ENCODE measurements around the gene TJP2.
A peak's percentile ranks its signal among the peaks of the same experiment; 100 is the strongest.

TJP2 gene

GRCh38 chr9:69190086-69190862 lies 16.2 kb downstream of the TJP2 start:
- no peak for DNase-seq

GRCh38 chr9:69190863-69191181 lies 16.7 kb downstream of the TJP2 start:
- DNase-seq, result peak in 2 of 51 donors; percentile 39 to 44

GRCh38 chr9:69191231-69191630 lies 17.2 kb downstream of the TJP2 start:
- no peak for DNase-seq

- peak in 1 of 51 donors; percentile 13 for DNase-seq
Observed at GRCh38 chr9:69192214-69192613, 18.1 kb downstream of the TJP2 start.

- DNase-seq, result no peak
Observed at GRCh38 chr9:69193685-69194032, 19.6 kb downstream of the TJP2 start.

GRCh38 chr9:69194702-69195418 lies 20.8 kb downstream of the TJP2 start:
- no peak for DNase-seq

- peak in 31 of 51 donors; percentile 8 to 82 (median 39) for DNase-seq
Observed at GRCh38 chr9:69195668-69196067, 21.6 kb downstream of the TJP2 start.

- no peak for DNase-seq
Observed at GRCh38 chr9:69197687-69198086, 23.6 kb downstream of the TJP2 start.

GRCh38 chr9:69198521-69199220 lies 24.6 kb downstream of the TJP2 start:
- peak in 4 of 51 donors; percentile 10 to 41 (median 20) for DNase-seq

- peak in 3 of 51 donors; percentile 6 to 39 (median 29) for DNase-seq
Observed at GRCh38 chr9:69199769-69200470, 25.8 kb downstream of the TJP2 start.

- no peak for DNase-seq
Observed at GRCh38 chr9:69202556-69202955, 28.5 kb downstream of the TJP2 start.

GRCh38 chr9:69204326-69204725 lies 30.2 kb downstream of the TJP2 start:
- DNase-seq, result no peak

- peak in 37 of 51 donors; percentile 14 to 83 (median 54) for DNase-seq
Observed at GRCh38 chr9:69204849-69205248, 30.8 kb downstream of the TJP2 start.

- DNase-seq, result no peak
Observed at GRCh38 chr9:69206047-69206446, 32.0 kb downstream of the TJP2 start.

GRCh38 chr9:69207503-69207902 lies 33.4 kb downstream of the TJP2 start:
- DNase-seq, result peak in 6 of 51 donors; percentile 7 to 29 (median 14)

GRCh38 chr9:69211424-69212036 lies 37.5 kb downstream of the TJP2 start:
- DNase-seq, result no peak

- DNase-seq, result no peak
Observed at GRCh38 chr9:69213647-69214046, 39.6 kb downstream of the TJP2 start.

GRCh38 chr9:69214939-69215338 lies 40.9 kb downstream of the TJP2 start:
- DNase-seq, result no peak

- no peak for DNase-seq
Observed at GRCh38 chr9:69215774-69216485, 41.9 kb downstream of the TJP2 start.

- DNase-seq, result peak in 2 of 51 donors; percentile 6 to 27
Observed at GRCh38 chr9:69218166-69218565, 44.1 kb downstream of the TJP2 start.

GRCh38 chr9:69221036-69221435 lies 47.0 kb downstream of the TJP2 start:
- DNase-seq, result no peak

Data from hypothalamus (tissue), 51 donors.